GM23338 (cell line): ENCODE measurements around the gene WIPI1. TPM values are rescaled to one million over a fixed set of nuclear protein-coding genes. Genes with fewer than 3 reads are reported as not detected.

ENCODE experiments used
- ATAC-seq: fragments of 200-7000 bp; cut with Tn5 transposase; 3 replicates; pipeline ENCODE4 v1.9.1; 2020
- DNase-seq: peaks from one replicate; pipeline ENCODE4 v3.0.0-alpha.2; 2015; ENCODE audit warnings: low spot score
- H2AFZ ChIP-seq: fragments of 200-600 bp; sonication (generic); 2 replicates; pipeline ENCODE4 v1.8.0; 2016; ENCODE audit warnings: antibody characterized with exemption, mild to moderate bottlenecking, moderate library complexity
- H3F3A ChIP-seq: fragments of 200-600 bp; sonication (generic); replicated peaks from 2 replicates; pipeline ENCODE4 v1.8.0; 2017; ENCODE audit warnings: antibody characterized with exemption, mixed run types, low read depth
- H3K27ac ChIP-seq: fragments of 200-600 bp; sonication (generic); 2 replicates; pipeline ENCODE4 v1.6.1; 2016; ENCODE audit warnings: low read depth
- H3K27me3 ChIP-seq: fragments of 200-600 bp; sonication (generic); 2 replicates; pipeline ENCODE4 v1.8.0; 2016; ENCODE audit warnings: mild to moderate bottlenecking, mixed run types, moderate library complexity; ENCODE audit not compliant: insufficient read depth
- H3K36me3 ChIP-seq: fragments of 200-600 bp; sonication (generic); 2 replicates; pipeline ENCODE4 v1.8.0; 2016; ENCODE audit warnings: mild to moderate bottlenecking; ENCODE audit not compliant: insufficient read depth
- H3K4me1 ChIP-seq: fragments of 200-600 bp; sonication (generic); 2 replicates; pipeline ENCODE4 v1.8.0; 2016; ENCODE audit warnings: mild to moderate bottlenecking, moderate library complexity; ENCODE audit not compliant: insufficient read depth
- H3K4me2 ChIP-seq: fragments of 200-600 bp; sonication (generic); 2 replicates; pipeline ENCODE4 v1.7.1; 2017; ENCODE audit warnings: mixed run types
- H3K4me3 ChIP-seq: fragments of 200-600 bp; sonication (generic); 2 replicates; pipeline ENCODE4 v1.6.1; 2016; ENCODE audit warnings: mixed run types
- H3K79me2 ChIP-seq: fragments of 200-600 bp; sonication (generic); replicated peaks from 2 replicates; pipeline ENCODE4 v1.8.0; 2017; ENCODE audit warnings: mild to moderate bottlenecking; ENCODE audit not compliant: insufficient read depth
- H3K9me2 ChIP-seq: fragments of 200-600 bp; sonication (generic); 2 replicates; pipeline ENCODE4 v1.8.0; 2017; ENCODE audit not compliant: insufficient read depth
- H4K20me1 ChIP-seq: fragments of 200-600 bp; sonication (generic); replicated peaks from 2 replicates; pipeline ENCODE4 v1.8.0; 2017; ENCODE audit warnings: mild to moderate bottlenecking; ENCODE audit not compliant: insufficient read depth
- H3K27ac Mint-ChIP-seq: 2 replicates; pipeline ENCODE4 v1.8.0; 2020; ENCODE audit warnings: inconsistent platforms, mild to moderate bottlenecking, moderate library complexity, mixed read lengths
- H3K27me3 Mint-ChIP-seq: 3 replicates; pipeline ENCODE4 v1.8.0; 2022; ENCODE audit warnings: low read depth, mild to moderate bottlenecking, moderate library complexity, mixed read lengths, inconsistent platforms; ENCODE audit not compliant: insufficient read depth, poor library complexity
- H3K36me3 Mint-ChIP-seq: 3 replicates; pipeline ENCODE4 v1.8.0; 2021; ENCODE audit warnings: low read depth, mild to moderate bottlenecking, inconsistent platforms, moderate library complexity, mixed read lengths
- H3K4me1 Mint-ChIP-seq: 3 replicates; pipeline ENCODE4 v1.8.0; 2020; ENCODE audit warnings: mild to moderate bottlenecking, inconsistent platforms, mixed read lengths
- H3K4me3 Mint-ChIP-seq: 3 replicates; pipeline ENCODE4 v1.8.0; 2021; ENCODE audit warnings: moderate library complexity, mild to moderate bottlenecking, inconsistent platforms, mixed read lengths
- H3K9me3 Mint-ChIP-seq: 3 replicates; pipeline ENCODE4 v1.8.0; 2020; ENCODE audit warnings: moderate library complexity, mild to moderate bottlenecking, inconsistent platforms, mixed read lengths
- CREB1 ChIP-seq: fragments of 250-450 bp; sonication (Bioruptor Pico); IDR thresholded peaks from 2 replicates; pipeline ENCODE4 v1.5.0; 2020; ENCODE audit warnings: low read depth, mild to moderate bottlenecking, moderate library complexity
- CTCF ChIP-seq, 2 experiments: fragments of 200-600 bp in 1 of 2; sonication (generic) in 1 of 2; conservative IDR thresholded peaks; 2 replicates each; pipeline versions ENCODE4 v1.5.1 to v1.6.1; 2016 to 2017; ENCODE audit warnings: antibody characterized with exemption in 2 of 2, low read depth in 2 of 2, mild to moderate bottlenecking in 2 of 2, moderate library complexity in 1 of 2
- ETS1 ChIP-seq: IDR thresholded peaks from 2 replicates; pipeline ENCODE4 v1.6.1; 2016; ENCODE audit warnings: antibody characterized with exemption
- EZH2 ChIP-seq: fragments of 200-600 bp; sonication (generic); IDR thresholded peaks from one replicate; pipeline ENCODE4 v1.8.0; 2017; ENCODE audit warnings: antibody characterized with exemption, mild to moderate bottlenecking, low read depth; ENCODE audit not compliant: unreplicated experiment
- EZH2phosphoT487 ChIP-seq: fragments of 200-600 bp; sonication (generic); IDR thresholded peaks from one replicate; pipeline ENCODE4 v1.8.1; 2018; ENCODE audit warnings: antibody characterized with exemption; ENCODE audit not compliant: unreplicated experiment
- JUNB ChIP-seq: IDR thresholded peaks from one replicate; pipeline ENCODE4 v1.6.1; 2016; ENCODE audit warnings: antibody characterized with exemption; ENCODE audit not compliant: unreplicated experiment
- NANOG ChIP-seq: IDR thresholded peaks from 2 replicates; pipeline ENCODE4 v1.6.1; 2016; ENCODE audit warnings: antibody characterized with exemption, borderline replicate concordance
- POLR2AphosphoS5 ChIP-seq: IDR thresholded peaks from 2 replicates; pipeline ENCODE4 v1.6.1; 2016; ENCODE audit warnings: antibody characterized with exemption, low read depth
- REST ChIP-seq: IDR thresholded peaks from one replicate; pipeline ENCODE4 v1.6.1; 2018; ENCODE audit warnings: antibody characterized with exemption; ENCODE audit not compliant: unreplicated experiment
- STAT1 ChIP-seq: IDR thresholded peaks from one replicate; pipeline ENCODE4 v1.6.1; 2016; ENCODE audit warnings: antibody characterized with exemption; ENCODE audit not compliant: unreplicated experiment
- ZNF114 ChIP-seq: fragments of 250-450 bp; sonication (Bioruptor Pico); IDR thresholded peaks from 2 replicates; pipeline ENCODE4 v1.5.0; 2020; ENCODE audit warnings: mild to moderate bottlenecking, moderate library complexity
- ZNF331 ChIP-seq: fragments of 250-450 bp; sonication (Bioruptor Pico); IDR thresholded peaks from 2 replicates; pipeline ENCODE4 v1.5.0; 2020; ENCODE audit warnings: low read depth, mild to moderate bottlenecking, moderate library complexity
- ZNF462 ChIP-seq: fragments of 250-450 bp; sonication (Bioruptor Pico); IDR thresholded peaks from 2 replicates; pipeline ENCODE4 v1.5.0; 2020; ENCODE audit warnings: mild to moderate bottlenecking, moderate library complexity
- polyA plus RNA-seq: library from polyadenylated mRNA; unstranded; fragments of >200 nt; fragmentation: Nextera tagmentation; extraction: Ambion mirVana; gene quantifications from 2 replicates; pipeline ENCODE4 v1.2.1, GENCODE V29; 2016
- total RNA-seq: library from RNA; depleted of rRNA; stranded (reverse); fragments of >200 nt; shearing (Covaris generic); gene quantifications from 2 replicates; pipeline ENCODE4 v1.2.3, GENCODE V29; 2014

The WIPI1 gene
- total and polyA plus RNA-seq, 2 experiments from 2014 or later: 24.1 to 29.3 TPM

GRCh38 chr17:68424203-68424602 is 33.1 kb downstream of the WIPI1 start:
- Histone ChIP-seq H3K4me2 (no peak overlapping the region), H3K4me1 (peaks cover 21% of the 10 kb centered on the region), H3K4me3 (no peak overlapping the region), H3F3A (no peaks in the 10 kb centered on the region), H3K27ac (no peak overlapping the region), H3K9me2 (no peaks in the 10 kb centered on the region), H3K79me2 (no peaks in the 10 kb centered on the region), H2AFZ (no peak overlapping the region), H3K27me3 (no peaks in the 10 kb centered on the region), H4K20me1 (no peaks in the 10 kb centered on the region), H3K36me3 (no peaks in the 10 kb centered on the region)
- TF ChIP-seq EZH2phosphoT487 (no peak), NANOG (no peak), POLR2AphosphoS5 (no peak), CTCF (conservative IDR thresholded peaks at IDR 0.05; ENCODE audit: low read depth in 2 of 2) (no peak), ZNF114 (CRISPR knock-in tag) (no peak), EZH2 (no peak), JUNB (no peak), REST (no peak), ZNF331 (CRISPR knock-in tag) (no peak), ETS1 (no peak), ZNF462 (CRISPR knock-in tag) (no peak), CREB1 (no peak), STAT1 (no peak)
- peaks cover 8% of the 10 kb centered on the region for H3K27me3 Mint-ChIP-seq
- 0 out of 2 replicates have a peak overlapping the region, but pooled peaks have one; percentile 27 for H3K27ac Mint-ChIP-seq
- H3K4me3 Mint-ChIP-seq: no peak overlapping the region
- peak; percentile 42 for DNase-seq
- peaks cover 34% of the 10 kb centered on the region for H3K36me3 Mint-ChIP-seq
- ATAC-seq: peak; percentile 73
- peaks cover 9% of the 10 kb centered on the region; the same call in 2 of the 3 replicates for H3K9me3 Mint-ChIP-seq
- peaks cover 27% of the 10 kb centered on the region for H3K4me1 Mint-ChIP-seq
